HK-2 (cell line): Measurements from ENCODE around the gene TMEM89.

ENCODE experiments used
- DNase-seq: peaks from one replicate; pipeline ENCODE4 v3.0.0-alpha.2; 2018; ENCODE audit not compliant: unreplicated experiment

TMEM89 gene

GRCh38 chr3:48591436-48591835 lies 30.1 kb downstream of the TMEM89 start:
- no peak for DNase-seq

DNA sequence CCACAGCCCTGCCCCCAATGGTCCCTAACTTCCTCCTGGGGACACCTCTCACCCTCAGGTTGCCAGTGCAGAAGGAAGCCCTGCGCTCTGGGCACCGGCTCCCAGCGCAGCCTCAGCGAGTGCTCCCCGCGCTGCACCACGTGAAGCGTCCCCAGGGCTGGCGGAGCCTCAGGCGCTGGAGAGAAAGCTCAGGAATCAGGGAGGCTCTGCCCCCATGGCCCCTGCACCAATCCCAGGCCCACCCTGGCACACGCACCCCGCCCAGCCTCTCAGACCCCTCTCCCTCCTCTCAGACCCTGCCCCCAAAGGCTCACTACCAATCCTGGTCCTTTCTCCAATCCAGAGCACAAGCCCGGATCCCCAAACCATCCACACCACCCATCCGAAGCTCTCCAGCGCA lies 33.3 kb downstream of the TMEM89 start:
- no peak for DNase-seq

GRCh38 chr3:48587686-48588085 lies 33.9 kb downstream of the TMEM89 start:
- no peak for DNase-seq

DNA sequence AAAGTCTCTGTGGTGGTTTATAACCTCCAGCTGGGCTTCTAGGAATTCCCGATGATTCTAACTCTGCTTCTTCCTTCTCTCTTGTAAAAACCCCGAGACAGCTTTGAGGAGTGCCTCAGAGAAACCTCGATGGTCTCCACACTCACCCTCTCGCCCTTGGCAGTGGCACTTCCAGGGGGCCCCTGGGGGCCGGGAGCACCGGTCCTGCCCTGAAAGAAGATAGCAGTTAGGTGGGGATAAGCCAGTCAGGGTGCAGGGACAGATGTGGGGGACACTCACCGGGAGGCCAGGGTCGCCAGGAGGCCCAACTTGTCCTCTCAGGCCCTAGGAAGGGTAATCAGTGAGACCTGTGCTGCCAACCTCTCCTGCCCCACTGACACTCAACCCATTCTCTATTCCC lies 36.2 kb downstream of the TMEM89 start:
- no peak for DNase-seq

- DNase-seq = no peak
These were observed 36.7 kb downstream of the TMEM89 start for GRCh38 chr3:48584836-48585235.

- no peak for DNase-seq
These were observed 39.7 kb downstream of the TMEM89 start for GRCh38 chr3:48581621-48582481.

GRCh38 chr3:48576647-48577046 lies 44.9 kb downstream of the TMEM89 start:
- no peak for DNase-seq

DNA sequence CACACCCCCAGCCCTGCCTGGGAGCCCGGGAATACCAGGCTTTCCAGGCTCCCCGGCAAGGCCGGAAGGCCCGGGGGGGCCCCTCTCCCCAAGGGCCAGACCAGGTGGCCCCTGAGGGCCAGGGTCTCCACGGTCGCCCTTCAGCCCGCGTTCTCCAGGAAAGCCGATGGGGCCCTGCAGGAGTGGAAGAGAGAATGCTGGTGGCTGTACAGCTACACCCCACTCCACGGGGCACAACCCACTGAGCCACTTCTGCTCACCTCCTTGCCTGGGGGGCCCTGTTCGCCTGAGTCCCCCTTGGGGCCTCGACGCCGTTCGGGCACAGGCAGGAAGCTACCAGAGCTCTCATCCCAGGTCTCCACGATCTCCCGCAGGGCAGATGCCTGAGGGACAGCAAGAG lies 46.2 kb downstream of the TMEM89 start:
- no peak for DNase-seq

- DNase-seq = no peak
These were observed 47.5 kb downstream of the TMEM89 start for GRCh38 chr3:48573973-48574585.

GRCh38 chr3:48572517-48572916 lies 49.1 kb downstream of the TMEM89 start:
- DNase-seq = no peak

GRCh38 chr3:48571938-48572337 lies 49.6 kb downstream of the TMEM89 start:
- DNase-seq = no peak
